GM13976 (cell line): Measurements from ENCODE around the gene MS4A13.

Experiments
- DNase-seq: peaks from one replicate; pipeline ENCODE4 v3.0.0; 2012; ENCODE audit warnings: low spot score
- CTCF ChIP-seq: IDR thresholded peaks from 2 replicates; pipeline ENCODE4 v1.5.1; 2012; ENCODE audit warnings: borderline replicate concordance, mild to moderate bottlenecking; ENCODE audit not compliant: insufficient read depth; ENCODE audit errors: extremely low read depth, missing control alignments, control extremely low read depth
- in situ Hi-C: fragments of 300-500 bp; cut with MboI; formaldehyde crosslinking; loops from one replicate; pipeline ENCODE4 v1.12.0; 2022; ENCODE audit warnings: low sequenced_read_pairs, mixed read lengths, inconsistent platforms; ENCODE audit not compliant: unreplicated experiment

MS4A13 gene

GRCh38 chr11:60492488-60493009 lies 22.6 kb upstream of the MS4A13 start, which contains the start of gene MS4A12:
TSS of gene MS4A12 (plus strand) at chr11:60492778. CDS start at chr11:60497319, 4,541 bp downstream.
- in situ Hi-C loops: loop anchor here (10.0 to 25.0 kb wide), 2 partner anchors 142 to 230 kb away; no protein-coding TSS in a partner anchor
- DNase-seq: no peak
- no peak for TF ChIP-seq CTCF

- no peak for DNase-seq
- TF ChIP-seq CTCF: no peak
- in situ Hi-C loops: loop anchor here (10.0 to 25.0 kb wide), 2 partner anchors 141 to 231 kb away; no protein-coding TSS in a partner anchor
These were observed 21.7 kb upstream of the MS4A13 start for GRCh38 chr11:60493454-60493853.

- no peak for TF ChIP-seq CTCF
- DNase-seq: no peak
- in situ Hi-C loops: loop anchor here (10.0 to 25.0 kb wide), 2 partner anchors 136 to 236 kb away; no protein-coding TSS in a partner anchor
These were observed 16.8 kb upstream of the MS4A13 start for GRCh38 chr11:60498399-60498798.

GRCh38 chr11:60498853-60499252 lies 16.3 kb upstream of the MS4A13 start:
- DNase-seq: no peak
- in situ Hi-C loops: loop anchor here (10.0 to 25.0 kb wide), 2 partner anchors 136 to 237 kb away; no protein-coding TSS in a partner anchor
- TF ChIP-seq CTCF: no peak

- in situ Hi-C loops: no loop called here
- TF ChIP-seq CTCF: no peak
- no peak for DNase-seq
These were observed 14.8 kb upstream of the MS4A13 start for GRCh38 chr11:60500276-60500910.

GRCh38 chr11:60502221-60502775 lies 12.9 kb upstream of the MS4A13 start:
- no peak for TF ChIP-seq CTCF
- in situ Hi-C loops: no loop called here
- DNase-seq: no peak
